Prostate gland (tissue), 2 donors: Measurements from ENCODE around the gene CALB2.

ENCODE experiments used
- CTCF ChIP-seq, 4 experiments: fragments of 200-600 bp in 2 of 4; fragments of 450-650 bp in 2 of 4; sonication (generic) in 2 of 4; IDR thresholded peaks; 1 replicate in 3 of 4; 2 replicates in 1 of 4; pipeline ENCODE4 v1.5.1; 2016 to 2019; ENCODE audit warnings: antibody characterized with exemption in 4 of 4, mild to moderate bottlenecking in 2 of 4, moderate library complexity in 2 of 4
- POLR2A ChIP-seq: fragments of 450-650 bp; IDR thresholded peaks from one replicate; pipeline ENCODE4 v1.6.1; 2016; ENCODE audit warnings: antibody characterized with exemption, mild to moderate bottlenecking

- TF ChIP-seq CTCF (IDR thresholded peaks at IDR 0.05): no peak
- TF ChIP-seq POLR2A: no peak
These were observed 67.2 kb downstream of the CALB2 start for GRCh38 chr16:71425746-71426068.
